NCI-H2029 treated with DMSO at 0.1 percent for 48 hours (cell line): Measurements from ENCODE around the gene UBE2O.

Source experiments
- DNase-seq: peaks from one replicate; lab custom pipeline; 2025; lab: John Stamatoyannopoulos, UW

The UBE2O gene

GRCh38 chr17:76467366-76467765 is 14.4 kb upstream of the UBE2O start, which contains the start of gene AANAT:
AANAT (plus strand) TSS chr17:76467603; CDS start chr17:76468747, 1,144 bp downstream.
- DNase-seq: no peak

- DNase-seq: no peak
Measured at GRCh38 chr17:76466775-76467130, 13.8 kb upstream of the UBE2O start.

- no peak for DNase-seq
Measured at GRCh38 chr17:76462556-76463290, 9.8 kb upstream of the UBE2O start.

GRCh38 chr17:76461765-76462555 is 9.0 kb upstream of the UBE2O start:
- DNase-seq: no peak

GRCh38 chr17:76459674-76460073 is 6.7 kb upstream of the UBE2O start:
- DNase-seq: no peak

- no peak for DNase-seq
Measured at GRCh38 chr17:76458580-76459490, 5.9 kb upstream of the UBE2O start.

- DNase-seq: no peak
Measured at GRCh38 chr17:76453431-76453743, 435 bp upstream of the UBE2O start.

- no peak for DNase-seq
Measured at GRCh38 chr17:76452127-76452659, 759 bp downstream of the UBE2O start.

GRCh38 chr17:76451506-76451905 is 1.4 kb downstream of the UBE2O start:
- DNase-seq: no peak

GRCh38 chr17:76449126-76449525 is 3.8 kb downstream of the UBE2O start:
- no peak for DNase-seq

GRCh38 chr17:76447931-76448652 is 4.9 kb downstream of the UBE2O start:
- DNase-seq: no peak

GRCh38 chr17:76446449-76447231 is 6.3 kb downstream of the UBE2O start:
- DNase-seq: no peak

- no peak for DNase-seq
Measured at GRCh38 chr17:76445697-76446448, 7.1 kb downstream of the UBE2O start.

- no peak for DNase-seq
Measured at GRCh38 chr17:76444518-76445311, 8.2 kb downstream of the UBE2O start.

GRCh38 chr17:76442341-76443338 is 10.3 kb downstream of the UBE2O start:
- DNase-seq: no peak

- no peak for DNase-seq
Measured at GRCh38 chr17:76441686-76442340, 11.1 kb downstream of the UBE2O start.

GRCh38 chr17:76440751-76441362 is 12.1 kb downstream of the UBE2O start:
- DNase-seq: no peak
